ENCODE measurements around the gene CBX4.

DNA sequence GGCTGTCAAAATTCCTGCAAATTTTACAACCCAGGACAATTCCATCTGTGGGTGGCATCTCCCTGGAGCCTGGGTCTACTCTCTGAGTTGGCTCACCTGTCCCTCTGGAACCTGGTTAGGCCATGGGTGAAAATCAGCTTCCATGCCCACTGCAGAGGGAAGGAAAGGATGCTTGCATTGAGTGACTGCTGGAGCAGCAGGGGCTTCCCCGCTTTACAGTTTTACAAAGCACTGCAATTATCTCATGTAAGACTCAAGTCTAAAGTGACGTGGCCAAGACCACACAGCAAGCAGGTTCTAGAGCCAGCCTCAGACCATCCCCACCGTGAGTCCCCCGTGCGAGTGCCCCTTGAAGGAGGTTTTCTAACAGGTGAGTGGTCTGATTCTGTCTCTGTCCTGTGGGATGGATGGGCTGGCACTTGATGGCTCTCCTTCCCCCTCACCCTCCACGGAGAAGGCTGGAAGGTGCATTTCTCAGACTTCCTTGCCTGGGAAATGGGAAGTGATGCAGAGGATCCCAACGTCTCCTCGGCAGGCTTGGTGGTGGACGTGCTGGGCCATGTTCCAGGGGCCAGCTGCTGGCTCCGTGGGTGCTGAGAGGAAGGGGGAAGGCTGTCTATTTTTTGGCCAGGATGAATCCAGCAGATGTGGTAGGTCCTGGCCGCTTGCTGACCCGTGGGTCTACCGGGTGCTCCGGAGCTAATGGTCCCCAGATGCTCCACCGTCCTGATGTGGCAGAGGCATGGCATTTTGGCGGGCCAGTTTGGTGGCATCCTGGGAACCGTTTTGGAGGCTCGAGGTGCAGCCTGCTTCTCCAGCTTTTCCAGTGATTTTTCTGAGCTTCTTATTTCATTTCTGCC is 26.3 kb upstream of the CBX4 start:
- TF ChIP-seq CTCF (IDR thresholded peaks at IDR 0.05) (no peak), POLR2AphosphoS5 (IDR thresholded peaks at IDR 0.05) (no peak), POLR2A (IDR thresholded peaks at IDR 0.05) (no peak)
